ENCODE results near the gene FLYWCH2.

FLYWCH2 gene

DNA sequence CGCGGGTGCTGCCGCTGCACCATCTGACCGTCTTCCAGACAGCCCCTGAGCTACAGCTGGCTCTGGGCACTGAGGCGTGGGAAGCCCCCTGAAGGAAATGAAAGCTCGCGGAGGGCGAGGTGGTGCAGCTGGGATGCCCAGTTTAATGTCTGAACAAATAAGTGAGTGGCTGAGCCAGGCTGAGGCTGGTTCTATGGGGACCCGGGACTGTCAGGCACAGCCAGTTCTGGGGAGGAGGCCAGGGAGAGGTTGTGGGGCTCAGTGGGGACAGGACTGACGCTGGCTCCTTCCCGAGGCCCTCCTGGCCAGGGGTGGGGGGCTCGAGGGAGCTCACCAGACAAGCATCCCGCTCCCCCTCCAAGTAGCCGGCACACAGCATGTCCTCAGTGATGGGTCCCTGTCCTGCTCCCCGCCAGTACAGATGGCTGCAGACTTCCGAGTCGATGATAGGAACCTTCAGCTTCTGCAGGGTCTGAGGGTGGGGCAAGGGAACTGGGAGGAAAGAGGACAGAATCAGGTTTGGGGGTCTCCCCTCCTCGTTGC is 29.4 kb upstream of the FLYWCH2 start:
- no peak for DNase-seq

DNA sequence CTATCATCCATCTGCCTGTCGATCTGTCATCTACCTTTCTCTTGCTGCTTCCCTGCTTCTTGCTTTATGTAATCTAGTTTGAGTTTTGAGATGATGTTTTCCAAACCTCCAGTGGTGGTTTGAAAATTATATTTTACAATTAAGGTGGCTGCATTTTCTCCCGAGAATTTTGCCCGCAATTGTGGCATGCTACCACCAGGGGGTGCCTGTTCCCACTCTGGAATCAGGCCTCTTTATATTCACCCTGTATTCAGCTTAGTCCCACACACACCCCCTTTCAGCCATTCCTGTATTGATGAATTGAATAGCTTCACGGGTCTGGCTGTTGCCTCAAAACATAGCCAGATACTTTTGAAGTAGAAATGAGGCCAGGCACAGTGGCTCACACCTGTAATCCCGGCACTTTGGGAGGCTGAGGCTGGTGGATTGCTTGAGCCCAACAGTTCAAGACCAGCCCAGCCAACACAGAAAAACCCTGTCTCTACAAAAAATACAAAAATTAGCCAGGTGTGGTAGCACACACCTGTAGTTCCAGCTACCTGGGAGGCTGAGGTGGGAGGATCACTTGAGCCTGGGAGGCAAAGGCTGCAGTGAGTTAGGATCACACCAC is 28.2 kb upstream of the FLYWCH2 start:
- no peak for DNase-seq

DNA sequence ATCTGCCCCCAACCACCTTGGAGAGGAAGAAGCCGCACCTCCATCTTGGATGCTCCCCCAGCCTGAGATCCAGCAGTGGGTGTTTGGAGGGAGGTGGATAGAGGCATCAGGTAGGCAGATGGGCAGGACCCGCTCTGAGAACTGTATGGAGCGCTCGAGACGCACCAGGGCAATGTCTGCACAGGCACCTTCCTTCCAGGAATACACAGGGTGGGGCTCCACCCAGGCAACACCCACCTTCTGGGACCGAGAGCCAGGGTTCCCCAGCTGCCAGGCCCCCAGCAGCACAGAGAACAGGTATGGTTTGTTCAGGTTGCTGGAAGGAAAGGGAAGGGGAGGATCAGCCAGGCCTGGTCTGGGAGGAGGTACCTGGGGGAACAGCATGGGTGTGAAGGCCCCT is 27.5 kb upstream of the FLYWCH2 start:
- no peak for DNase-seq

DNA sequence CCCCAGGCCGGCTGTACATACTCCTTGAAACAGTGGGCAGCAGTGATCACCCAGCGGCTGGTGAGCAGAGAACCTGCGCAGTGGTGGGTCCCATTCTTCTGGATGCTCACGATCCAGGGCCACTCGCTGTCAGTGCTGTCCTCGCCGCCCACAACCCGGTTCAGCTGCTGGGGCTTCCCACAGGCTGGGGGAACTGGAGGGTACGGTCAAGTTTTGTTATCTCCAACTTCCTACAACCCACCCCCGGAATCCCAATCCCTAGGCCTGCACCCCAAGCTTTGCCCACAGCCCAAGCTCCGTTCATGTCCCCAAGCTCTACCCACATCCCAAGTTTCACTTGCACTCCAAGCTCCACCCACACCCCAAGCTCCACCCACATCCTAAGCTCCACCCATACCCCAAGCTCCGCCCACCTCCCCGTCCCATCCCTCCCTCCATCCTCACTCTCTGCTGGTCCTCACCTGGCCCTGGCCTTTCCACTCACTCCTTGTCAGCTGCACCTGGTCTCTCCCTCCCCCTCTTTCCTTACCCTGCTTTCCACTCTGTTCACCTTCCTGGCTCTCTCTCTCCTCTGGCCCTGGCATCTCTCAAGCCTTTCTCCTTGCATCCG is 26.8 kb upstream of the FLYWCH2 start:
- no peak for DNase-seq

DNA sequence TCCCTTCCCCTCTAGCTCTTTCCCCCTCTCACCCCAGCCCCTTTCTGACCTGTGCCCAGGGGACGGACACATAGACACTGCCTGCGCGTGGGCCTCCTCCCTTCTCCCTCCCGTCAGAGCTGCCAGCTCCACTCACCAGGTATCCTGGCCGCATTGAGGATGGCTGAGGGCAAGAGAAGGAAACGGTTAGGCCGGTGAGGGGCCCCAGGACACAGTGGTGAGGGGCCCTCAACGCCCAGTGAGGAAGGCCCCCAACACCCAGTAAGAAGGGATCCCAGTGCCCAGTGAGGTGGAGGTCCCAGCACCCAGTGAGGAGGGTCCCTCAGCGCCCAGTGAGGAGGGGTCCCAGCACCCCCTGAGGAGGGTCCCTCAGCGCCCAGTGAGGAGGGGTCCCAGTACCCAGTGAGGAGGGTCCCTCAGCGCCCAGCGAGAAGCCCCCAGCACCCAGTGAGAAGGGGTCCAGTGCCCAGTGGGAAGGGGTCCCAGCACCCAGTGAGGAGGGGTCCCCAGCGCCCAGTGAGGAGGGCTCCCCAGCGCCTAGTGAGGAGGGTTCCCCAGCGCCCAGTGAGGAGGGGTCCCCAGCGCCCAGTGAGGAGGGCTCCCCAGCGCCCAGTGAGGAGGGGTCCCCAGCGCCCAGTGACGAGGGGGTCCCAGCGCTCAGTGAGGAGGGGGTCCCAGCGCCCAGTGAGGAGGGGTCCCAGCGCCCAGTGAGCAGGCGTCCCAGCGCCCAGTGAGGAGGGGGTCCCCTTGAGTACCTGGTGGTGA is 26.1 kb upstream of the FLYWCH2 start:
- DNase-seq, result no peak

DNA sequence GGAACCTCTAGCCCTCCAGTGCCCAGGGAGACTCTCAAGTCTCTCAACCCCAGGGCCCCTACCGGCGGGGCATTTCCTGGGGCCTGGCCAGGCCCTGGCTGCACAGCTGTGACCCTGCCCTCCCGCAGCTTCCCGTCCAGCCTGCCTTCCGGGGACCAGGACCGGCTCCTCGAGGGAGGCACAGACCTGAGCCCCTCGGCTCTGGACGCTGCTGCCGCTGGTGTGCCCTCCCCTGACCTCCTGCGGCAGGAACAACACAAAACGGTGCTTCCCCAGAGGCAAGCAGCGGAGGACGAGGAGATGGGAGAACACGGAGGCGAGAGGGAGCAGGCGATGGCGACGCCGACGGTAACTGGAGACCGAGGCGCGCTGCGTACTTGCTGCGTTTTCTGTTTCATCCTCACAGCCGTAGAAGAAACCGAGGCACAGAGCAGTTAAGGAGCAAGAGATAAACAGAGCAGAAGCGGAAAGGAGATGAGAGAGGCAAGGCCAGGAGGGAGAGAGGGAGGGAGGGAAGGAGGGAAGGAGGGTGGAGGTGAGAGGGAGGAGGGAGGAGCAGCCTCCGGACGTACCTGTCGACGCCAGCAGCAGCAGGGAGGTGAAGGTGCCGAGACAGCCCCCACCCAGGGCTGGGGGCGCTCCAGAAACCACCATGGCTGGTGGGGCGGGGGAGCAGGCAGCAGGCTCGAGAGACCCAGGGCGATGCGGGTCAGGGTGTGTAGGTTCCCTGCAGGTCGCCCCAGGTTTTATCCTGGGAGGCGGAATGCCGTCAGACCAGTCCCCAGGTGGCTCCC is 25.4 kb upstream of the FLYWCH2 start, which contains the start of gene PRSS22:
TSS of gene PRSS22 (minus strand) at position 720 of the 794 bp plus-strand sequence. CDS start at position 654, 66 bp downstream.
- DNase-seq, result no peak

DNA sequence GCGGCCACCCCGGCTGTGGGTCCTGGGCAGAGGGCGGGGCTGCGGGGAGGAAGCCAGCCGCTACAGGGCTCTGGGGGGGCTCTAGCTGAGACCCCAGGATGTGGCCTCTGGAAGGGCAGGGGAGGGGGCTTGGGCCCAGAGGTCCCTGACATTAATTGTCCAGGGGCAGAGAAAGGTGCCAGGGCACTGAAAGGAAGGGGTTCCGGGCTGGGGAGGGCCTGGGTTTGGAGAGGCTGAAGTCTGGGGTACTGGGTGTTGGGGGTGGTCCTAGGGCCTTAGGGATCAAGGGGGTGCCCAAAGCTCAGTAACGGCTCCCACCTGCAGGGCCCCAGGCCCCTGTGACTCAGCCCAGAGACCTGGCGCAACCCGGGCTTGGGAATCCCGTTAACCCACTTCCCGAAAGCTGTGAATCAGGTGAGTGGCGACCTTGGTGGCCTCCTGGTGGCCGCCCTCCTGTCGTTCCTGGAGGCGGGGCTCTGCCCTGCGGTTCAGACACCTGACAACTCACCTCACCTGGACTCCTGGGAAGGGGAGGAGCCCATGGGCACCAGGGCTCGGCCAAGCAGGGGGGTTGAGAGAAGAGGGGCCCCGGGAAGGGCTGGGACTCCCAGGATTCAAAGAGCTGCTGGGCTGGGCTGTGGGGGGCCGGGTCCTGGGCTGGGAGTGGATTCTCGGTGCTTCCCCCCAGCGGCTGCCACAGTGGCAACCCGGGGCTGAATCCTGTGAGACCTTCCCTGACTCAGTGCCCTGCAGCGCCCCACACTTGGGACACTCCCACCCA is 24.6 kb upstream of the FLYWCH2 start:
- DNase-seq, result no peak

DNA sequence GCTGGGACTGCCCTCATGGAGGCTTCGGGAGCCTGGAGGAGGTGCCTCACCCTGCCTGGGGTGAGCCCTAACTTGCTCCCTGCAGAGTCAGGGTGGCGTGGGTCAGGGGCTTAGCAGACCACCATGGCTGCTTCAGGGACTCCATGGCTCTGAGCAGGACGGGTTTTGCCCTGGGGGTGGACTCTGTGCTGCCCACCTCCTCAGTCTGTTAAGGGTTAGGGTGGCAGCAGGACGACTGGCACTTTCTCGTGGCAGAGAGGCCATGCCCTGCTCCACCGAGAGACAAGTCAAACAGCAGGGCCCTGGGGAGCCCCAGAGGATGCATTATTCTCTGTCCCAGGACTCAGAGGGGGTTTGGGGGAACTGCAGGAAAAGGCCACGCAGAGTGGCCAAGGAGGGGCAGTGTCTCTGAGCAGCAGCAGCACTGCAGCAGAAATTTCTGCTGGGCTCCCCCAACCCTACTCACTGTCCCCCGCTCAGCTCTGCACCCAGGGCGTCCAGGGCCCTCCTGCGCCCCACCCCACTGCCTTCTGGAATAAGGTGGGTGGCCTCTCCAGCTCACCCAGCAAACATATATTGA is 23.2 kb upstream of the FLYWCH2 start:
- no peak for DNase-seq

DNA sequence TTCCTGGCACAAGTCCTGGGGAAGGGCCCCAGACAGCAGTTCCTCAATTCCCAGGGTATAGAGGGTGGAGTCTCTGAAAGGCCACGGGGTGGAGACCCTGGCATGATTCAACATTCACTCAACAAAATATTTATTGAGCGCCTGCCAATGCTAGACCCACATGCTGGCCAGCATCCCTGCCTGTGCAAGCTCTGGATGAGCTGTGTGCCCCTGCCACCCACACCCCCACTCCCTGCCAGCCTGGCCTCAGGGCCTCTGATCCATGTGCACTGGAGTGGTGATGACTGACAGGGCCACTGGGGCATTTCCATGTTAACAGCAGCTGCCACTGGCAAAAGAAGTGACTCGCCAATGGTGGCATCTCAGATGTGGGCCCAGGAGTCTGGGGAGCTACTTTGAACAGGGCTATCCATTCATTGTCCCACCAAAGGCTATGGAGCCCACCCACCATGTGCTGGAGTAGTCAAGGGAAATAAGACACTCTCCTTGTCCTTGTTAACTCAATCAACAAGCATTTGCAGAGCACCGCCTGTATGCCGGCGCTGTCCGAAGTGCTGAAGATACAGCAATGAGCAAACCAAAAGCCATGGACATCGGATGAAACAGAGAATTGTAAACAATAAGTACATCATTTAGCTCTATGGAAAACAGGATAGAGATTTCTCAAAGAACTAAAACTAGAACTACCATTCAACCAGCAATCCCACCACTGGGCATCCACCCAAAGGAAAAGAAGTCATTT is 22.0 kb upstream of the FLYWCH2 start:
- DNase-seq, result no peak

DNA sequence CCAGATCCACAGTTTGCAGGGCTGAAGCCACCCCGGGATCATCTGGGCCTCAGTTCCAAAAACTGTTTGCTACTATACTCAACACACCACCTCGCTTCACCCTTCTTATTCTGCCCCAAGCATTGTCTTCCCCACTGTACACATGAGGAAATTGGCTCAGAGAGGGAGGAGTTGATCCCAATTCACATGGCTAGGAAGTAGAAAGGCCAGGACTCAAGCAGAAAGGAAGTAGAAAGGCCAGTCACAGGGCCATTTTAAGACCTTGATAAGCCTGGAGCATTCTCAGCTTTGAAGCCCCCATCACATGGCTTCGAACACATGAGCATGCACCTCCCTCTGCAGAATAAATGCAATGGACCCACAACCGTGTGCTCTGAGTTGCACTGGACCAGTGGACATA is 17.4 kb upstream of the FLYWCH2 start:
- no peak for DNase-seq

DNA sequence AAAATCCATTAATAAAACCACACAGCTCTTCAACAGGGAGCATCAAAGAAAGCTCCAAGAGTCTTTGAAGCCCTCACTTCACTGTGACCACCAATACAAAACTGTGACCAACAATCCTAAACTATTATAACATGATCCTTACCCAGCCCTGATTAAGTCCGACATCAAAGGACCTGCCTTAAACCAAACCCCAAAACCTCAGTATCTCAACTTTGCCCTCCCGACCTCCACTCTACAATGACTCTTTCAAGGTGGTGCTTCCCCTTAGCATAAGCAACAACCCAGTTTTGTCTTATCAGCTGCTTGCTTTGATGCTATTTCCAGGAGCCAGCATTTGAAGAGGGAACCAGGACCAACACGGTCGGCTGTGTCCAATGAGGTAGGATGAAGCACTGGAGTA is 16.6 kb upstream of the FLYWCH2 start:
- DNase-seq, result no peak

DNA sequence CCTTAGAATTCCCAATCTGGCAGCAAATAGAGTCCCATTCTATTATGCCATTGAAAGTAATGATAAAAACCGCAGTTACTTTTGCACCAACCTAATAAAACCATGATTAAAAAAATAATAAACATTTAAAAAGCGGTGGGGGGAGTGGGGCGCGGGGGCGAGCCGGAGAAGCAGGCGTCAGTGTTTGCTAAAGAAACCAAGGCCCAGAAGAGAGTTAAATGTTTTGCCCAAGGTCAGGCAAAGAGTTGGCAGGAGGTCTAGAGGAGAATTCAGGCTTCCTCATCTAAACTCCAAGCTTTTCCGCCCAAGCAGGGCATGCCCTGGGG is 15.4 kb upstream of the FLYWCH2 start:
- DNase-seq, result no peak

DNA sequence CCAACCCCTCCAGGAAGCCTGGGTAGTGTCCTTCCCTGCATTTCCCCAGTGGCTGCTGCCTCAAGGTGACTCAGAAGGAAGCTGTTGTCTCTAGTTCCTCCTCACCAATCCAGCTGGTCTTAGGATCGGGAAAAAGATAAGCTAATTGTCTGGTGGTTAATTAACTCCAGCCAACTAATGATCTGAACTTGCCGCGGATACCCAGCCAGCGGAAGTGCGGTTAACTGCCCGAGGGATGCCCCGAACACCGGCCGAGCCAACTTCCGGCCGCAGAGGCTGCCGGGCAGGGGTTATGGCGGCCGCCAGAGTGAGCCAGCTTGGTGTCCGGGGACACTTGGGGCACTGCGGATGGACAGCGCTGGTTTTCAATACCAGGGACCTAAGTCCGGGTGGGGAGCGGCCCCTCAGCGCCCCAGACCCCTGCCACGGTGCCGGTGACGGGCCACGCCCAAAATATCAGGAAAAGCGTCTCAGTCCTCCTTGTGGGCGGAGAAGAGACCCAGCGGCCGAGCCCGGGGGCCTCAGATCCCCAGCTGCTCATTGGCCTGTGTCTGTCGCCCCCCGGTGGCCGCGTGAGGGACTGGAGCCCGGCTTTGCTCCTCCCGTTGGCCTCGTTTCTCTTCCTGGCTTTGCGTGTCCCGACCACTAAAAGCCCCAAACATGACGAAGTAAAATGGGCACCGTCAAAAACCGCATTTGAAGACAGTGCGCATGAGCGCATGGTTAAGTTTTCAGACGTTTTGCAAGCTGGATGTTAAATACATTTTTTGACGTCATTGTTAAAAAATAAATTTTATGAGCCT is 14.8 kb upstream of the FLYWCH2 start:
- peak; percentile 62 to 99 (median 92) for DNase-seq

DNA sequence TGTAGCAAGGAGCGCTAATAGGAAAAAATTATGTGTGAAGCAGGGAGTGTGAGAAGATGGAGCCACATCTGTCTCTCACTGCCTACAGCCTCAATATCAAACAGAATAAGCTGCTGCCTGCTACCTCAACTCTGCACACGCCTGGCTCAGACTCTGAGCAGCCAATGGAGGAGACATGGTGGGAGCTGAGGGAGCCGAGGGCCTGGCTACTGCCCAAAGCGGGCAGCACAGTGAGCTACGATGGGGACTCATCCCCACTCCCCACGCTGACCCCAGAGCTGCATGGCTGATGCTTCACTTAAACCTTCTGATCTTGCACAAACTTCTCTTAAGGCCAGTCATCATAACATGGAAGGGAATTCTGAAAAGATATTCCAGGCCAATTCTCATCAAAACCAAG is 11.1 kb upstream of the FLYWCH2 start:
- DNase-seq, result no peak

DNA sequence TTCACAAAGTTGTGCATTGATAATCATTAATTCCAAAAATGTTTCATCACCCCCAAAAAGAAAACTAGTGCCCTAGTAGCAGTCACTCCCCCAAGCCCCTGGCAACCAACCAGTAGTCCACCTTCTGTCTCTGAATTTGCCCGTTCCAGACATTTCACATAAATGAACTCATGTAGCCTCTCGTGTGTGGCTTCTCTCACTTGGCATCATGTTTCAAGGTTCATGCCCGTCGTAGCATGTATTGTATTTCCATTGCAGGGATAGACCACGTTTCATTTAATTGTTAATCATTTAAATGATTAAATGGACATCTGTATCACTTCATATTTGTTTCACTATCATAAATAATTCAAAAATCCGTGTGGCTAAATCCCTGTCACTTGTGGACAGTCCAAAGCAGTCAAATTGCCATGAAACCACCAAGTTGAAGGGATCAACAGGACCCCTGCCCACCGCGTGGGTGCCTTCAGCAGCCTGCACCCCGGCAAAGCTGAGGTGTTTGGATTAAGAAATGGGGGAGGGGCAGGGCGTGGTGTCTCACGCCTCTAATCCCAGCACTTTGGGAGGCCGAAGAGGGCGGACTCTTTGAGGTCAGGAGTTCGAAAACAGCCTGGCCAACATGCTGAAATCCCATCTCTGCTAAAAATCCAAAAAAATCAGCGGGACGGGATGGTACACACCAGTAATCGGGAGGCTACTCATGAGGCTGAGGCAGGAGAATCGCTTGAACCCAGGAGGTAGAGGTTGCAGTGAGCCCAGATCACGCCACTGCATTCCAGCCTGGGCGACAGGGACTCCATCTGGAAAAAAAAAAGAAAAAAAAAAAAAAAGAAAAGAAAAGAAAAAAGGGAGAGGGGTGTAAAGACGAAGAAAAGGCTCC is 8.7 kb upstream of the FLYWCH2 start:
- DNase-seq, result no peak

DNA sequence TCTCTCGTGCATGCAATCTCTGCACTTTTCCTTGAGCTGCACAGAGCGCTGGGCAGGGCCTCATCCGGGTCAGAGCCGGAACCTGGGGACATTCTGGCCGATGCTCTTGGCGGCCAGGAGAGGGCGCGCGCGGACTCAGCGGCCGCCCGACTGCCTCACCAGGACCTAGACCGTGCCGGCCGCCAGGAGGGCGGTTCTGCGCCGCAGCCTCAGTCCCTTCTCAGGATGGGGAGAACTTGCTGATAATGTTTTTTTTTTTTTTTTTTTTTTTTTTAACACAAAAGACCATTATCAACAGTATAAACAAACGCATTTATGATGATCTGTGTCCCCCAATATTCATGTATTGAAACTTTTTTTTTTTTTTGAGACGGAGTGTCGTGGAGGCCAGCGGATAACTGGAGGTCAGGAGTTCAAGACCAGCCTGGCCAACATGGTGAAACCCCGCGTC is 8.1 kb upstream of the FLYWCH2 start:
- peak in 45 of 51 donors; percentile 5 to 80 (median 55) for DNase-seq

DNA sequence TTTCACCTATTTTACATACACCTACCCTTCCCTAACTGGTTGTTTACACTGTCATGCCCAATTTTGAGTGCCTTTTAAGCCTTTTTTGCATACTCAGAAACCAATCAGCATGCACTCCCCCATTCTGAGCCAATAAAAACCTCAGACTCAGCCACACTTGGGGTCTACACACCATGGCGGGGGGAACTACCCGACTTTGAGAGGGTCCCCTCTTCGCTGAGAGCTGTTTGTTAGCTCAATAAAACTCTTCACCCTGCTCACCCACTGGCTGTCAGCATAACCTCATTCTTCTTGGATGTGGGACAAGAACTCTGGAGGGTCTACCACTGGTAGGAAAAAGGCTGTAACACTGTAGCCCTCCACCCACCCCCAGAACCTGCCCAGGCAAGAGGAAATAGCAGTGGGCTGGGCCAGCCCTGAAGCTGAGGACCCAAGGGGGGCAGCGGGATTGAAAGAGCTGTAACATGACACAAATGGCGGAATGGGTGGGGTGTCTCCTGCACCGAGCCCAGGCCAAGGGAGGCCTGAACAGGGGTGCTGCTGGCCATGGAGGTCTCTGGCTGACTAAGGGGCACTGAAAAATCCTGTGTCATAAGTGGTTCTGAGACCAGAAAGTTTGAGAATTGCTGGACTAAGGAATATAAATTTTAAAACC is 3.0 kb upstream of the FLYWCH2 start:
- no peak for DNase-seq
